Keratinocyte (primary cell): ENCODE results near the gene KASH5. TPM values are rescaled to one million over a fixed set of nuclear protein-coding genes. Genes with fewer than 3 reads are reported as not detected.

Experiments used
- DNase-seq: peaks from one replicate; pipeline ENCODE4 v3.0.0-alpha.2; 2011; ENCODE audit warnings: low read depth, missing footprints, low spot score
- FAIRE-seq: peaks from 2 replicates; lab custom pipeline; 2011; peaks lifted over from hg19 to GRCh38; lab: Jason Lieb, UNC
- H2AFZ ChIP-seq: 2 replicates; pipeline ENCODE4 v1.6.0; 2012; ENCODE audit warnings: low read length, control low read depth, inconsistent platforms; ENCODE audit not compliant: control insufficient read depth
- H3K27ac ChIP-seq: 2 replicates; pipeline ENCODE4 v1.5.1; 2011; ENCODE audit warnings: low read length; ENCODE audit not compliant: control insufficient read depth, insufficient read depth
- H3K27me3 ChIP-seq: 3 replicates; pipeline ENCODE4 v1.6.0; 2011; ENCODE audit warnings: low read length; ENCODE audit not compliant: control insufficient read depth, insufficient read depth; ENCODE audit errors: extremely low read depth
- H3K36me3 ChIP-seq, 2 experiments: 2 replicates in 1 of 2; 3 replicates in 1 of 2; pipeline ENCODE4 v1.5.1; 2011; ENCODE audit warnings: low read length in 2 of 2, mild to moderate bottlenecking in 1 of 2; ENCODE audit not compliant: control insufficient read depth in 2 of 2, insufficient read depth in 2 of 2; ENCODE audit errors: extremely low read depth in 1 of 2
- H3K4me1 ChIP-seq: 3 replicates; pipeline ENCODE4 v1.5.1; 2011; ENCODE audit warnings: low read length; ENCODE audit not compliant: control insufficient read depth, insufficient read depth; ENCODE audit errors: extremely low read depth
- H3K4me2 ChIP-seq: 3 replicates; pipeline ENCODE4 v1.6.0; 2011; ENCODE audit warnings: low read depth, low read length; ENCODE audit not compliant: control insufficient read depth, insufficient read depth; ENCODE audit errors: extremely low read depth
- H3K4me3 ChIP-seq, 3 experiments: fragments of 200-600 bp in 1 of 3; sonication (generic) in 1 of 3; 2 replicates in 2 of 3; 3 replicates in 1 of 3; pipeline ENCODE4 v1.5.1; 2011 to 2016; ENCODE audit warnings: low read length in 3 of 3, mild to moderate bottlenecking in 3 of 3, control low read depth in 2 of 3, inconsistent platforms in 1 of 3, low read depth in 1 of 3, mixed read lengths in 1 of 3, mixed run types in 1 of 3, moderate library complexity in 1 of 3; ENCODE audit not compliant: control insufficient read depth in 2 of 3, insufficient read depth in 2 of 3; ENCODE audit errors: extremely low read depth in 1 of 3
- H3K79me2 ChIP-seq: 2 replicates; pipeline ENCODE4 v1.6.0; 2012; ENCODE audit warnings: low read length; ENCODE audit not compliant: control insufficient read depth, insufficient read depth
- H3K9ac ChIP-seq: 3 replicates; pipeline ENCODE4 v1.6.0; 2011; ENCODE audit warnings: low read length; ENCODE audit not compliant: control insufficient read depth, insufficient read depth; ENCODE audit errors: extremely low read depth
- H3K9me1 ChIP-seq: 3 replicates; pipeline ENCODE4 v1.6.0; 2011; ENCODE audit warnings: low read length; ENCODE audit not compliant: control insufficient read depth, insufficient read depth; ENCODE audit errors: extremely low read depth
- H3K9me3 ChIP-seq: 2 replicates; pipeline ENCODE4 v1.5.1; 2012; ENCODE audit warnings: low read depth, low read length; ENCODE audit not compliant: control insufficient read depth
- H4K20me1 ChIP-seq: 3 replicates; pipeline ENCODE4 v1.6.0; 2011; ENCODE audit warnings: low read length; ENCODE audit not compliant: control insufficient read depth, insufficient read depth; ENCODE audit errors: extremely low read depth
- EZH2 ChIP-seq: IDR thresholded peaks from one replicate; pipeline ENCODE4 v1.6.1; 2012; ENCODE audit warnings: inconsistent platforms, mild to moderate bottlenecking, low read length, moderate library complexity
- dilution Hi-C: fragments of 300-500 bp; cut with MboI; formaldehyde crosslinking; loops from one replicate; pipeline ENCODE4 v1.7.0; 2020; ENCODE audit warnings: low sequenced_read_pairs; ENCODE audit not compliant: extremely low pct_ligation_motif_present
- polyA plus RNA-seq, 5 experiments: library from polyadenylated mRNA; depleted of rRNA in 3 of 5; stranded (reverse) in 3 of 5; stranded (forward) in 1 of 5; unstranded in 1 of 5; fragments of >200 nt; gene quantifications; 1 replicate in 1 of 5; 2 replicates in 3 of 5; 3 replicates in 1 of 5; pipeline versions ENCODE4 v1.2.1 to v1.2.3, GENCODE V29; 2011 to 2012; ENCODE audit warnings: missing spikeins in 2 of 5, low read depth in 1 of 5, low replicate concordance in 1 of 5
- TF ChIP-seq, protein P1 (sequence below), 3 experiments: IDR thresholded peaks in 1 of 3; conservative IDR thresholded peaks in 1 of 3; optimal IDR thresholded peaks in 1 of 3; 2 replicates in 2 of 3; 3 replicates in 1 of 3; pipeline versions ENCODE3 to v1.5.1; 2011; ENCODE audit warnings: low read length in 3 of 3, mild to moderate bottlenecking in 3 of 3, moderate library complexity in 2 of 3, control low read depth in 1 of 3, inconsistent platforms in 1 of 3; ENCODE audit not compliant: insufficient read depth in 2 of 3; ENCODE audit errors: extremely low read depth in 1 of 3

KASH5 gene
- polyA plus RNA-seq, 1 donor (not counting 4 experiments of a cell fraction or from before 2014, with no cell fraction given), result not detected

DNA sequence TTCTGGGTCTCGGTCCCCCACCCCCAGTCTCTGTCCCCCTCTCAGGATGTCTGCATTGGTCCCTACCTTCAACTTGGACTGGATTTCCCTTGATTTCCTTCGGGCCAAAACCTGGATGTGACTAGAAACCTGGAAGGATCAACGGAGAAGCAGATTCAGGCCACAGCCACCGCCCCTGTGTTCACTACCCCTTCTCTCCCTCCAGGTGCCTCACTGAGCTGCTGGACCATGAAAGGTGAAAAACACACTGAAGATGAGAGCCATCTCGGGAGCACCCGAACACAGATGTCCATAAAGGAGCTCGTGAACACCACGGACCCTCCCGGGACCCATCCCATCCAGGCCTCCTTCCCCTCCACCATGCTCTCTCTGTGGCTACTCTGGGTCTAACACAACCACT is 30.9 kb upstream of the KASH5 start:
- no peak for FAIRE-seq
- no peaks in the 10 kb centered on the region for H3K9me3 ChIP-seq
- no peak overlapping the region for H2AFZ ChIP-seq
- H3K9ac ChIP-seq, result no peak overlapping the region
- H3K36me3 ChIP-seq, result peaks cover 0 to 3% of the 10 kb centered on the region in 2 experiments
- no peak for DNase-seq
- no peaks in the 10 kb centered on the region for H3K9me1 ChIP-seq
- H3K4me3 ChIP-seq, result no peak overlapping the region
- dilution Hi-C loops, result no loop called here
- no peak for TF ChIP-seq EZH2
- TF ChIP-seq, protein P1, sequence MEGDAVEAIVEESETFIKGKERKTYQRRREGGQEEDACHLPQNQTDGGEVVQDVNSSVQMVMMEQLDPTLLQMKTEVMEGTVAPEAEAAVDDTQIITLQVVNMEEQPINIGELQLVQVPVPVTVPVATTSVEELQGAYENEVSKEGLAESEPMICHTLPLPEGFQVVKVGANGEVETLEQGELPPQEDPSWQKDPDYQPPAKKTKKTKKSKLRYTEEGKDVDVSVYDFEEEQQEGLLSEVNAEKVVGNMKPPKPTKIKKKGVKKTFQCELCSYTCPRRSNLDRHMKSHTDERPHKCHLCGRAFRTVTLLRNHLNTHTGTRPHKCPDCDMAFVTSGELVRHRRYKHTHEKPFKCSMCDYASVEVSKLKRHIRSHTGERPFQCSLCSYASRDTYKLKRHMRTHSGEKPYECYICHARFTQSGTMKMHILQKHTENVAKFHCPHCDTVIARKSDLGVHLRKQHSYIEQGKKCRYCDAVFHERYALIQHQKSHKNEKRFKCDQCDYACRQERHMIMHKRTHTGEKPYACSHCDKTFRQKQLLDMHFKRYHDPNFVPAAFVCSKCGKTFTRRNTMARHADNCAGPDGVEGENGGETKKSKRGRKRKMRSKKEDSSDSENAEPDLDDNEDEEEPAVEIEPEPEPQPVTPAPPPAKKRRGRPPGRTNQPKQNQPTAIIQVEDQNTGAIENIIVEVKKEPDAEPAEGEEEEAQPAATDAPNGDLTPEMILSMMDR (optimal IDR thresholded peaks at IDR 0.05 in 1 of 3, IDR thresholded peaks at IDR 0.05 in 1 of 3, conservative IDR thresholded peaks at IDR 0.05 in 1 of 3; ENCODE audit: extremely low read depth in 1 of 3, insufficient read depth in 2 of 3, low read length in 3 of 3), result no peak
- no peaks in the 10 kb centered on the region for H4K20me1 ChIP-seq
- H3K79me2 ChIP-seq, result no peaks in the 10 kb centered on the region
- H3K4me2 ChIP-seq, result no peak overlapping the region
- H3K4me1 ChIP-seq, result peaks cover 5% of the 10 kb centered on the region
- no peak overlapping the region for H3K27ac ChIP-seq
- H3K27me3 ChIP-seq, result no peaks in the 10 kb centered on the region

DNA sequence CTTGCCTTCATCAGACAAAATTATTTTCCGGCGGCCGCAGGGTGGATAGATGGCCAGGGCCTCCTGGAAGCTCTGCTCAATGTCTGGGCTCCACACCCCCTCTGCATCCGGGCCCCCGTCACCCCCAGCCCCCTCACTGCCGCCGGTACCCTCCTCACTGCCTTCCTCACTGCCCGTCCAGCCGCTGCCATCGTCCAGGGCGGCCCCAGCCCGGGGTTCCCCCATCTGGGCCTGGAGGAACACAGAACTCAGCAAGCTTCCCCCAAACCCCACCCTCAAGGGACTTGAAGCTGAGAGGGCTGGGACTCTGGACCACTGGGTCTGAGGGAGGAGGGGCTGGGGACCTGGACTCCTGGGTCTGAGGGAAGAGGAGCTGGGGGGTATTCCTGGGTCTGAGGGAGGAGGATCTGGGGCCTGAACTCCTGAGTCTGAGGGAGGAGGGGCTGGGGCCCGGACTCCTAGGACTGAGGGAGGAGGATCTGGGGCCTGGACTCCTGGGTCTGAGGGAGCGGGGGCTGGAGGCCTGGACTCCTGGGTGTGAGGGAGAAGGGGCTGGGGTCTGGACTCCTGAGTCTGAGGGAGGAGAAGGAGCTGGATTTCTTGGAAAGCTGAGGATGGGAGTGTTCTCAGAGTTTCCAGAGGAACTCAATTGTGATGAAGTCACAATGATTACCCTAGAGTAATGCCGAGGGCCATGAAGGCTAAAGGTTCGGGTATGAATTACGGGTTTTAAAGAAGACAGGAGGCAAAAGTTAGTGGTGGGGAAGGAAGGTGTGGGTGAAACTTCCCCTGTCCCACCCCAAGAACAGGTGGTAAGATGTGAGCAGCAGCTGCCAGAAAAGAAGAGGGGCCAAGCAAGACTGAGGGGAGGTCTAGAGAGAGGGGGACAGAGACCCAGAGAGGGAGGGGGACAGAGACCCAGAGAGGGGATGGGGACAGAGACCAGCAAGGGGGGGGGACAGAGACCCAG is 27.9 kb upstream of the KASH5 start:
- H3K36me3 ChIP-seq, result peaks cover 0 to 3% of the 10 kb centered on the region in 2 experiments
- DNase-seq (no peak), FAIRE-seq (no peak)
- H3K9ac ChIP-seq, result no peak overlapping the region
- H2AFZ ChIP-seq, result no peak overlapping the region
- no peak overlapping the region for H3K4me2 ChIP-seq
- no peak overlapping the region for H3K4me3 ChIP-seq
- H3K27me3 ChIP-seq, result no peaks in the 10 kb centered on the region
- TF ChIP-seq, protein P1 (optimal IDR thresholded peaks at IDR 0.05 in 1 of 3, IDR thresholded peaks at IDR 0.05 in 1 of 3, conservative IDR thresholded peaks at IDR 0.05 in 1 of 3; ENCODE audit: extremely low read depth in 1 of 3, insufficient read depth in 2 of 3, low read length in 3 of 3), result no peak
- no peak for TF ChIP-seq EZH2
- H3K9me3 ChIP-seq, result no peaks in the 10 kb centered on the region
- peaks cover 12% of the 10 kb centered on the region for H3K4me1 ChIP-seq
- no peaks in the 10 kb centered on the region for H4K20me1 ChIP-seq
- H3K9me1 ChIP-seq, result no peaks in the 10 kb centered on the region
- dilution Hi-C loops, result no loop called here
- no peaks in the 10 kb centered on the region for H3K79me2 ChIP-seq
- H3K27ac ChIP-seq, result no peak overlapping the region
